Activated CD4-positive, alpha-beta T cell treated with anti-CD3 and anti-CD28 coated beads, Interleukin-2, Interleukin-4, amounts not matched to agents 100 ng/mL and 50 ng/mL, durations not matched to agents 16 hours and 8 hours (primary cell): ENCODE results near the gene RASSF8.

ENCODE experiments used
- DNase-seq: peaks from one replicate; pipeline ENCODE4 v3.0.0-alpha.2; 2020; ENCODE audit warnings: low spot score

The RASSF8 gene

DNA sequence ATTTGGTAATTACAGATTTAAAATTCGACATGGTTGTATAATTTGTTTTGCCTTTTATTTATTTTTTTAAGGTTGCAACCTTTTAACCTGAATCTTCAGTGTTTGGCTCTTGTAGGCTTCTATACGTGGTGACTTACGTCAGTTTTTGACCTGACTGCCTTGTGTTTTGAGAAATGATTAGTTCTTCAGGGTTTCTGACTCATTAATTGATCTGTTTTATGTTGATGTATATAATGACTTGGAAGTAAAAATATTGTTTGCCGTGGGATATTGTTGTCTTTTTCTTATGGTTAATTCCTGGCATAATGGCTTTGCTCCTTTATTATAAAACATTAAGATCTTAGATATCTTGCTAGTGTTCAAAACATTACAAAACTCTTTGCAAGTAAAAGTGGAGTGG is 2.5 kb downstream of the RASSF8 start:
- DNase-seq = no peak

DNA sequence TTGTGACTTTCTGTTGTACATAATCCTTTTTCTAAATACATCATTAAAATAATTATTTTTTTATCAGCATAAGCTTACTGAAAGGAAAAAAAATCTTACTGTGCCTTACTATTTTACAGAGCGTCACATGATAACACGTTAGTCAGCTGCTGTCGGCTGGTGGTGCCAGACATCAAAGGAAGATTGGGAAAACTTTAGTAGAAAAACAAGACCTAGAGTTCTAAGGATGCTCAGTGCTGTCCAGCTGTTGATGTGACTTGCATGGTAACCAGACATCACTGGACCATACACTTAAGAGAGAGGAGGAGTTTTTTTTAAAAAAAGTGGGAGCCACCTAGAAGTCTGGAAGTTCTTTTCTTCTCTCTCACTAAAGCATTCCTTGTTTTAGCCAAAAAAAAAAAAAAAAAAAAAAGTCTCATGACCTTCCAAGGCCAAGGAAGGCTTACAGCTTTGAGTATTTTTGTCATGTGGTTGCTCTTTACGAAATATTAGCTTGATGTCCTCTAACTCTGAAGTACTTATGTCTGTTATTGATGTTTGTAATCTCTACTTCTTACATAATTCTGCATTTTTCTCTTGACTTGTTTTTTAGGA is 4.5 kb downstream of the RASSF8 start:
- no peak for DNase-seq

DNA sequence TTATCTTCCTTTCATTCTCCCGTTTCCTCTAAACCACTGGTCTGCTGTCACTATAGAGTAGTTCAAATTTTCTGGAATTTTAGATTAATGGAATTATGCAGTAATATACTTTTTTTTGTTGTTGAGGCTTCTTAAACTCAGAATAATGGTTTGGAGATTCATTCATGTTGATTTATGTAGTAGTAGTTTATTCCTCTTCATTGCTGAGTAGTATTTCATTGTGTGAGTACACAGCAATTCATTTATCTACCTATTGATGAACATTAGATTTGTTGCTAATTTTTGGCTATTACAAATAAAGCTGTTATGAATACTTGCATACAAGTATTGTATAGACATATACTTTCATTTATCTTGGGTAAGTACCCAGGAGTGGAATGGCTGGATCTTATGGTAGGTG is 7.2 kb downstream of the RASSF8 start:
- no peak for DNase-seq

DNA sequence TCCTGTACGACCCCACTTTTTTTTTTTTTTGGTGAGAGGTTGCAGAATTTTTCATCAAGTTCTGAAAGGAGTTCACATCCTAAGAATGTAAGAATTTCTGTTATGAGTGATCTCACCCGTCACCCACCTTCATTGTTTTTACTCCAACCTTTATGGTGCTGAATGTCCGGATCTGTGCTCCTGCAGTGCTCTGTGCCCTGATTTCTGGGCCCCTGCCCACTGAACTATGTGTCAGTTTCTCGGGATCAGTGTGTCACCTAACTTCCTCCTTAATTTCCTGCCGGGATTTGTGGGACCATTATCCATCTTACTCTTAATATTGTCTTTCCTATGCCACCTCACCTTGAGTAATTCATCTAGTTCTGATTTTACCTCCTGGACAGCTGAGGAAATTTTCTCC is 11.6 kb downstream of the RASSF8 start:
- no peak for DNase-seq

DNA sequence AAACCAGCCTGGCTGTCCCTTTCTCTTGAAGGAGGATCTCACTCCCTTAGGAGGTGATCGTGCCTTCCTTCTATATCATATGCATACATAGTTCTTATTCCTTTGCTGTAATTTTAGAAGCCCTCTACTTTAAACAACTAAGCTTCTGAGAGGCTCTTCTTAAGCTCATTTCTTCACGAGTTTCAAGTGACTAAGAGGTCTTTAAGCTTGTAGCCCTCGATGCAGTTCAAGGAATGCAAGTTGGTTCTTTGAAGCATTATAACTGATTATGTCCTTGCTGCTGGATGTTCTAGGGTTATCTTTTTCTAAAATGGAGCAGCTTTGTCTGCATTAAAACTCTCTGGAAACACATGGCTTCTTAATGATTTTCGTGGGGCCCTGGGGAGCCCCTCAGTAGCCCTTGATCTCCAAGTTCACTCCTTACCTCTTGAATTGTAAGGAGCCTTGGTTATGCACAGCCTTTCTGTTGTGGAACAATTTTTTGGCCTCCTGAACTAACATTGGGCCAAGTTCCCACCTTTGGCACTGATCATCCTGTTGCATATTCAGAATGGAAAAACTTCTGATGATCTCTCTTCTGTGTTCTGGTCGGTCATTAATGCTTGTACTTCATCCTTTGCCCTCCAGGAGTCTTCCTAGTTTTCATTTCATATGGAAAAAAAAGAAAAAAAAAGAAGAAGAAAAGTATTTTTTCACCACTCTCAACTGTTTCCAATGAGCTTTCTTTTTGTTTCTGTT is 12.6 kb downstream of the RASSF8 start:
- DNase-seq = no peak

DNA sequence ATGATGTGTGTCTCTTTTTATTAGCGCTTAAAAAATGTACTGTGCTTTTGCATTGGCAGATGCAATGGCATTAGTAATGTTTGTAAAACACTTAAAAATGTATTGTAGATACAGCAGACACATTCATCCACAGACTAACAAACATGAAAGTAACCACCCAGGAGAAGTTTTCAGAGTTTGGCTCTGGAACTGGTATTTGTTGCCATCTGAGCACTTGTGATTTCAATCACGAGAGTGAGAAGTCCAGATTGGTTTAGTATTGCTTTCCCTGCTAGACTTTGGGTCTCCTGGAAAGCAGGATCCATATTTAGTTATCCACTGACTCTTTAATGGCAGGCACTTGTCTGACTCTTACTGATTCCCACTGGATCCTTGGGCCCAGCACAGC is 13.2 kb downstream of the RASSF8 start:
- no peak for DNase-seq

DNA sequence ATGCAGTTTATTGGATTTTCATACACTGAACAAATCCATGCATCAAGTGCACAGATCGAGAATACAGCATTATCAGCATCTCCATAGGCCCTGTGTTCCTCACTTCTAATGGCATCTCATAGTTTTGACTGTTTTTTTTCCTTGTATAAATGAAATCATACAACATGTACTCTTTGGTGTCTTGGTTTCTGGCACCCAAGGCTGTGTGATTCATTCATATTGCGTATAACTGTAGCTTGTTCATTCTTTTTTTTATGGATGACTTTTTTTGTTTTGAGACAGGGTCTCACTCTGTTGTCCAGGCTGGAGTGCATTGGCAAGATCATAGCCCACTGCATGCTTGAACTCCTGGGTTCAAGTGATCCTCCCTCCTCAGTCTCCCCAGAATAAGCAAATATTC is 14.3 kb downstream of the RASSF8 start:
- no peak for DNase-seq

DNA sequence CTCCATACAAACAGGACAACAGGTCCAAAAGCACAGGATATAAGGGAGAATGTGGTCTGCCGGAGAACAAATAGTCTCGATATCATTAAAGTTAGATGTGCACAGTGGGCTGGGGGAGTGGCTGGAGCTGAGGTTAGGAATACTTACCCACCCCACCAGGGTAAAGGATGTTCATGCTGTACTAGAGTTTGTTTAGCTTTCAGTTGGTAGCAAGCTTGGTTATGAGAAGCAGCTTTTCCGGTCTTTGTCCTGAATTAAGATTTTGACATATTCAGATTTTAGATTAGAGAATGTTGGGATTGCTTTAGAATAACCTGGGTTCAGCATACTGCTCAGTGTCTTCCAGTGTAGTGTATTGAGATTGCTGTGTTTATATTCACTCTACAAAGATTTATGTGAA is 16.7 kb downstream of the RASSF8 start:
- DNase-seq = no peak

DNA sequence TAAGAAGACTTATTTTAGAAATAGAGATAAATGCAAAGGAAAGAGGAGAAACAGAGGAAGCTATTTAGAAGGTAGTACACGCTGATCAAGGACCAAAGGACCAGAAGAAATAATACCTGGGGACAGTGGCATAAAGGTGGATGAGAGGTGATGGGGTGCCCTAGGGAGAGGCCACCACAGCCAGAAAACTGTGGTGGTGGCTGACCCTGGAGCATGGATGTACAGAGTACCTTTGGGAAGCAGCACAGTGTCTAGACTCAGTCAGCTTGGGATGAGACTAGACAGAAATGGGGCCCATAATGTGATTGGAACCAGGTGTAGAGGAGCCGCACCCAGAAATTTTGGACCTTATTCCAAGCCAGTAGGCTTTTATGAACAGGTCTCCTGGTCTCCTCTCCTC is 17.2 kb downstream of the RASSF8 start:
- DNase-seq = no peak

DNA sequence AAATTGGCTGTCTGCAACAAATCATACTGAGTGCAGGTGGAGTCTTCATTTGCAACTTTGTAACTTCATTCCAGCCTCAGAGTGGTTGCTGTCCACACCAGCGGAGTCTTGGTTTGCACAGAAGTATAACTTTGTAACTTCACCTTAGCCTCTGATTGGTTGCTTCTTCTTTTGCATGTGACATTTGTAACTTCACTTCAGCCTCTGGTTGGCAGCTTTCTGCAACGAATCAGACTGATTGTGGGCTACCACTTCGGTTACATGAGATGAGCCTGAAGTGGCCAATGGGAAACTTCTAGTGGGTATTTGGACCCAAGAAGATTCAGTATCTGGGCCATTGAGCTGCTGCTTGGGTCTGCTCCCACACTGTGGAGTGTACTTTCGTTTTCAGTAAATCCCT is 17.8 kb downstream of the RASSF8 start:
- DNase-seq = no peak

DNA sequence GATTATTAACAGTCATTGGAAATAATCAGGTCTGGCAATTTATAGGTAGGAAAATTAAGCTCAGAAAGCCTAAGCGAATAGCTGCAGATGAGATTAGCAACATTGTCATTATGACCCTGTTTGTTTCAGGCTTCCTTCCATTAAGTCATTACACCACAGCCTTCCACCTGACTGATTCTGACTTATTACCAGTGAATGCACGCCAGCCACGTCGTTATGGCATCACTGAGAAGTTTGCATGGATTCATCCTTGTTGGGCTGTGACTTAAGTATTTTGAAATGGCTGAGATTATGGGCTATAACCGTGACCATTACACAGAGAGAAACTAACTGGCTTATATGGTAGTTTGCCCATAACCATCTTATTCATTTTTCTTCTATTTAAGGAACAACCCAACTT is 18.6 kb downstream of the RASSF8 start:
- no peak for DNase-seq

DNA sequence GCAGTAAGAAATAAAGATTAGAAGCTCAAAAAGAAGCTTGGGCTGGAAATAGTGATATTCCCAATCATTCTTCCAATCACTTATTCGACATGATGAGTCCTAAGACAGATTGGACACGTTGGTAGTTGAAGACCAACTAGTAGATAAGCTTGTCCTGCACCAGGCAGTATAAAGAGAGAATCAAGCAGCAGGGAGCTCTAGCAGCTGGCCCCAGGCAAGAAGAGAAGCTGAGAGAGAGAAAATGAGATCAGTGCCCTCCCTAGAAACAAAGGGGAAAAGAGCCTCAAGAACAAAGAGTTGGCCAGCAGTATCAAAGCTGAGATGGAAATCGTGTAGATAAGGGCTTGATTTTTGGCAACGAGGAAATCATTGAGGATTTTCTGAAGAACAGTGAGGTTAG is 20.6 kb downstream of the RASSF8 start:
- no peak for DNase-seq

DNA sequence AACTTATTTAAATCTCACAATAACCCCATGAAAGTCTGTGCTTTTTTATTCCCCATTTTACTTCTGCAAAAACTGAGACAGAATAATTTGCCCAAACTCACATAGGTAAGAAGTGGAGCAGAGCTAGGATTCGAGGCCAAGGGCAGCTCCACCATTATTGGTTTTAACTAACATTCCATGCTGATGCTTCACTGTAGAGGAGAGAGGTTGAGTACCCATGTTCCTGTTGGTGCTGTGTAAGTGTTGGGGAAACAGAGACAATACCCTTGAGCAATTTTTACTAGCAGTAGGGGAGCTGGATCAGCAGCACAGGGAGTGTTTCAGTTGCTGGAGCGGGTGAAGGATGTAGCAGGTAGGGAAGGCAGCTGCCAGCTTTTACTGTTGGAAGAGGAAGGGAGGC is 21.1 kb downstream of the RASSF8 start:
- DNase-seq = no peak

DNA sequence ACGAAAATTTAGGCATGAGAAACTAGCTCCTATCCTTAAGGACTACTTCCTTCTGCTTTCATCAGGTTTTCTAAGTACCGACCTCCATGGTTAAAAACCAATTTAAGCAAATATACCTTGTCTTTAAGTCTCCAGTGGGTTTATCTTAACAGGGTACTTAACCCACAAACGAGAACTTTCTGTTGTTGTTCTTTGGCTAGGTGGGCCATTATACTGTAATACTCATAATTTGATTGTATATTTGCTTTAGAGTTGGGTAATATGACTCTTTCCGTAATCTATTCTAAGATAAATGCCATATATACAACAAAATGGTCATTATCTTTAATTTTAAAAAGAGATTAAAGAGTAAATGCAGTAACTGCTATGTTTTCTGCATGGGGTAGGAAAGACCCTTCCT is 21.6 kb downstream of the RASSF8 start:
- DNase-seq = no peak

DNA sequence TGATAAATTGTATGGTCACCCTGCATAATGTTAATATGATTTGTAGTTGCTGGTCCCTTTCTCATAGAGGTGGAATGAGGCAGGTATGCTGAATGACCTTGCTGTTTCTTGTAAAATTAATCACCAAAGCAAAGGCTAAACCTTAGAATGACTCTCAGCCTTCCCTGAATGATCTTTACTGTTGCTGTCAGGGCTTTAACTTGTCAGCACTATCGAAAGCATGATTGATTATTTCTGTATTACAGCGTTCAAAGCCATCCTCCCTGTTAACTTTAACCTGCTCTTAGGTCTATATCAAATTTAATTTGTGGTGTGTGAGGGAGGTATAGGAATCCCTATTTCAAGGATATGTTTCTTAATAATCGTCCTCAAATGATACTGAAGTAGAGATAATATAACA is 23.1 kb downstream of the RASSF8 start:
- DNase-seq = no peak

DNA sequence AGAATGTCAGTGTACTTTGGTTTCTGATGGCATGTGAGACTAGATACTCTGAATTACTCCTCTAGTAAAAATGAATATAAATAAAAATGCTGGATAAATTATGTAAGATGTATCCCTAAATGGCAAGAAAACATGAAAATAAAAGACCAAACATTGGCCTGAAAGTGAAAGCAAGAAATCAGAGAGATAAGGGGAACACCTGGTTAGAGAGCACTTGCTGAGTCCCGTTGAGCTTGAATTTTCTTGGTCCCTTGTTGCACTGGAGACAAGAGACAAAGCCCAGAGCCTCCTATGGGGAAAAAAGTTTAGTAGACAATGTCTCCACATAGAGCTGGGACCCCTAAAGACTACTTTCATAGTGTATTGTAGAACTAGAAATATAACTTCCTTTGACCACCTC is 23.9 kb downstream of the RASSF8 start:
- no peak for DNase-seq

DNA sequence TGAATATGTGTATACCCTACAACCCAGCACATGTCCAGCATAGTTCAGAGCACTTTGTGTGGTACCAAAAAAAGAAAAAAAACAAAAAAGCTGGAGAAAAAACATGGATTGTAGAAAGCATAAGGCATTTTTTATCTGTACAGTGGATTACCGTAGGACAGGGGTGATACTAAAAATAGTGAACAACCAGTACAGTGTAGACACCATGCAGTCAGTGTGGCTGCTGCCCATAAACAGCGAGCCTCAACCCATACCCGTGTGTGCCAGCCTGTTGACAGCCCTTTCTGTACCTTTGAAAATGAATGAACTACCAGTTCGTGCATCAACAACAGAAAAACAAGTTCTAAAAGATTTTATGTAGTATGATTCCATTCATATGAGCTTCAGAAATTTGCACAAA is 25.1 kb downstream of the RASSF8 start:
- DNase-seq = no peak

DNA sequence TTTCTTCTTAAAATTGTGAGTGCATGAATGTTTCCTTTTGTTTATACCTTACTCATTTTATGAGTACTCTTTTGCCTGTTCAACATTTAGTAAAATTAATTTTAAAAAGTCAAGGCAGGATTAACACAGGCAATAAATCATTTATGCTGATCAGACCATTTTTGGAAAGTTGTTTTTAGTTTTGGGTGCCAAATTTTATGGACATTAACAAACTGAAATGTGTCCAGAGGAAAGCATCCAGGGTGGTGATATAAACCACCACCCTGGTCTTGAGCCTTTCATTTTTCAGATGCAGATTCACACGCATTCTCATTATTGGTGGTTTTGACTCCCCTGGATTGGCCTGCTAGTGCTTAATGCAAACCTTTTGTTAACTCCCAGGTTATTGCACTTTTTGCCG is 26.3 kb downstream of the RASSF8 start:
- no peak for DNase-seq

DNA sequence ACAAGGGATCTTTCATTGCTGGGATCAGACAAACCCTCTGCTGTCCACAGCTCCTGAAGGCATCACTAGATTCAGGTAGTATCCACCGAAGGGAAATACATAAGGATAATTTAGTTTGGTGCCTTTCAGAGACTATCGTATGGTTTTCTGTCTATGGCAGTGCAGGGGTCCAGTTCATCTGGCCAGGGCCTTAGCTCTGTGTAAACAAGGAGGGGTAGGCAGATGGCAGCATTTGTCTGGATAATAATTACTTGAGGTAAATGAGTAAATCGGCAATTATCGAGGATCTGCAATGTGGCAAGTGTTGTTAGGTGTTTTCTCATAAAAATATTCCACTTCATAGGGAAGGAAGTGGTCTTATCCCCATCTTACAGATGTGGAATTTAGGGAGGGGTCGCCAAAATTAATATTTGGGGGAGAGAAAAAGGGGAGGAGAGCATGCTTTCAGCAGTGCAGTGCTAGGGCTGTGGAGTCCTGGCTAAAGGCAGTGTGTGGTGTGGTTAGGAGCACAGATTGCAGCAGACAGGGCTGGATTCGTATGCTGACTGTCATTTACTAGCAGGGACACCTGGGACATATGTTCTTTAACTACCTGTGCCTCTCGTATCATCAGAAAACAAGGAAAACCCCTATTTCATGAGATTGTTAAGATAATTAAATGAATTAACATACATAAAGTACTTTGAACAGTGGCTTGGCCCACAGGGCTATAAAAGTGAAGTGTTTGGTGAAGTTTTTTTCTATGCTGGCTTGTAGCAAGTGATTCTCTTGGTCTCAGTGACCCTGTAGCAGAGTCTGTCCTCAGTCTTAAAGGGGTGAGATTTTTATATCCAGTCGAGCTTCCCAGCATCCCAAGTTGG is 27.1 kb downstream of the RASSF8 start:
- DNase-seq = no peak

DNA sequence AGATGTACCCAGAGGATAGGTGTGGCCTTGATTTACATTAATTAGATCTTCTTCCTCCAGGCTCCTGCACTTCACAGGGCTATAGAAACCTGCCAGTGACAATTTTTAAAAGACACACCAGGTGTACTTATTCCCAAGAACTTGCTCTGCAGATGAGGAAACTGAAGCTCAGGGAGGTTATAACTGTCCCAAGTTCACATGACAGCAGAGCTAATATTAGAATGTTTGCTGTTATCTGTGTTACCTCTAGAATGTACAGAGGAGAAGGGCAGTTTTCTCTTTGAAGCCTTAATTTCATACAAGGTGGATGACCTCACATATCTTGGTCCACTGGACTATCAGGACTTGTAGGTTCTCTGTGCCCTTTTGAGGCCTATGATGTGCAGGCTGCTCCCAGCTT is 27.7 kb downstream of the RASSF8 start:
- no peak for DNase-seq

DNA sequence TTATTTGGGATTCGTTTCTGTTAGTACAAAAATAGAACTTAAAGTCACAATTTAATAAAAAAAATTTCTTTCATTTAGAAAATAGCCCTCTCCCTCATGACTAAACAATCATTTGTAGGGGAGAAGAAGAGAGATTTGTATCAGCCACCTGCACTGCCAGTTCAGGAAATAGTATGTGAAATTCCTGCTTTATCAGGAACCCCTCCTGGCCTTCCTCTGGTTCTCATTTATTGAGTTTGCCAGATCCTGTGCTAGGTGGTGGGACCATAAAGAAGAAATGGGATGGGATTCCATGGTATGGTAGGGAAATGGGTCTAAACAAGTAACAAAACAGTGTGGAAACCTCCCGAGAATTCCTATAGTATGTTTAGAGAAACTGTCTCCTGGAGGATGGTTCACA is 30.0 kb downstream of the RASSF8 start:
- no peak for DNase-seq

DNA sequence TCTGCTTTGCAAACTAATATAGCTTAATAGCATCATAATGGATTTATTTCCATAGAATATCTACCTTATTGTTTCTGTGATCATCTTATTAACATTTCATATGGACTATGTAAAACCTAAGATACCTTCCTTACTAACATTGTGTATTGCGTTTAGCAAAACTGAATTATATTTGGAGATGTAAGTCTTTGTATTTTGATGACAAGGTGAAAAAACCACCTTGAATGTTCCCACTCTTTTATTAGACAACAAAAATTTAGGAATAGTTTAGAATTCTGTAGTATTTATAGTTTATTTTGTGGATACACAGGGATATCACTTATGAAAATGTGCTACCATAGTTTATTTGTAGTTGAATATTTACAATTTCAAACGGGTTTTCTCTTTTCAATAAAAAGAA is 32.0 kb downstream of the RASSF8 start:
- DNase-seq = no peak

DNA sequence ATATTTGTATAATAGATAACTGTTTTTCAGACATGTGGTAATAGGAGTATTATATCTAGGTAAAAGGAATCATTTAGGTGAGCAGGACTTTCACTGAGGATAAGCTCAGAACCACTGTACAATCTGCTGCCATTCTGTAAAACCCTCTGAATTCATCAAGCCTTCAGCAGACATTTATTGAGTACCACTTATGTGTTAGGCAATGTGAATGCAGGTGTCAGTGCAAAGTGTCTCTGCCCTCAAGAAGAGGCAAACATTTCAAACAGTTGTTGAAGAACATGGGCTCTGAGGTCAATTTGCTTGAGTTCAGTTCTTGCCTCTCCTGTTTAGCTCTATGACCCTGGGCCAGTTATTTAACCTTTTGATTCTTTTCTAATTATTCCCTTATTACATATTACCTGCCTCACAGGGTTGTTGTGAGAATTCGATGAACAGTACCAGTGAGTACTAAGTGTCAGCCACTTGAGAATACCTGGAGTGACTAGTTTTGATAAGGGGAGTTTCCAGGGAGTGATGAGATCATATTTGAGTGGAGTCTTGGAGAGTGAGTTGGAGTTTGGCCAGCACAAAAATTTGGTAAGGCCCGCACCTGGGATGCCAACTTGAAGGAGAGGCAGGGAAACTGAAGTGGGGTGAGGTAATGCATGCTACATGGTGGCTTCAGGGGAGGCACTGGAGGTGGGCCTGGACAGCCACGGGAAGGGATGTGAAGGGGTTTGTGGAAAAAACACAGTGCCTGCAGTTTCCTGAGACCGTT is 33.7 kb downstream of the RASSF8 start:
- DNase-seq = no peak
